SHP77 (cell line): ENCODE results near the gene RYR1.
"Not testable (repeated sequence)": the region's sequence is repeated elsewhere in the genome, so short reads cannot be mapped to it uniquely, and the experiment has no call there.

ENCODE experiments used
- DNase-seq, 2 experiments: peaks; one replicate each; lab custom pipeline; 2025; lab: John Stamatoyannopoulos, UW

RYR1 gene

GRCh38 chr19:38538793-38539528 lies 105.5 kb downstream of the RYR1 start:
- DNase-seq = no peak

DNA sequence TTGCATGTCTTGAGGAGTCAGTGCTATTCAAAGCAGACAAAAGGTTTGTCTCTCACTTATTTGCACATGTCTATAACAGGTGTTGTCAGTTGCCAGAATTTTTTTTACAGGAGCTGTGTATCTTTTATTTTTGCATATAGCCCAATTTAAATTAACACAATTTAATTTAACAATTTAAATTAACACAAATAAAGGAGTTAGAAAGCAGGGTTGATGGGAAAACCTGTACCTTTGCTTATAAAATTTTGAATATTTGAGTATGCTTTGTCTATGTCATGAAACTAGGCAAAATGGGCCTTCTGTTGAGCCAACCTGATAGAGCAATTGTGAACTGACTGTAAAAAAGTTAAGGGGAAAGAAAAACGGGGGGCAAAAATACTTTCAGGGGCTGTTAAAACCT lies 106.3 kb downstream of the RYR1 start:
- DNase-seq = no peak

GRCh38 chr19:38542040-38542439 lies 108.5 kb downstream of the RYR1 start:
- DNase-seq = no peak

DNA sequence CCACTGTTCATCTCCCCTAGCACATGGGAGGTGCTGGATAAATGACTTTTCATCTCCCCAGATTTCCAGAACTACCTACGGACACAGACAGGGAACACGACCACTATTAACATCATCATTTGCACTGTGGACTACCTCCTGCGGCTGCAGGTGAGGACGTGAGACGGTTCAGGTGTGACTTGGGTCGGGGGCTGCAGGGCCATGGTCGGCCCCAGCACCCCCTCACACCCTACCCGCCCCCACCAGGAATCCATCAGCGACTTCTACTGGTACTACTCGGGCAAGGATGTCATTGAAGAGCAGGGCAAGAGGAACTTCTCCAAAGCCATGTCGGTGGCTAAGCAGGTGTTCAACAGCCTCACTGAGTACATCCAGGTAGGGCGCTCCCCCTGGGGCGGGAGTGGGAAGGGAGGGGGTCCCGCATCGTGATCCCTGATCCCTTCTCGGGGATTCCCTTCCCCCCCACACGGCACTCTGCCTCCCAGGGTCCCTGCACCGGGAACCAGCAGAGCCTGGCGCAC lies 109.9 kb downstream of the RYR1 start:
- no peak for DNase-seq

DNA sequence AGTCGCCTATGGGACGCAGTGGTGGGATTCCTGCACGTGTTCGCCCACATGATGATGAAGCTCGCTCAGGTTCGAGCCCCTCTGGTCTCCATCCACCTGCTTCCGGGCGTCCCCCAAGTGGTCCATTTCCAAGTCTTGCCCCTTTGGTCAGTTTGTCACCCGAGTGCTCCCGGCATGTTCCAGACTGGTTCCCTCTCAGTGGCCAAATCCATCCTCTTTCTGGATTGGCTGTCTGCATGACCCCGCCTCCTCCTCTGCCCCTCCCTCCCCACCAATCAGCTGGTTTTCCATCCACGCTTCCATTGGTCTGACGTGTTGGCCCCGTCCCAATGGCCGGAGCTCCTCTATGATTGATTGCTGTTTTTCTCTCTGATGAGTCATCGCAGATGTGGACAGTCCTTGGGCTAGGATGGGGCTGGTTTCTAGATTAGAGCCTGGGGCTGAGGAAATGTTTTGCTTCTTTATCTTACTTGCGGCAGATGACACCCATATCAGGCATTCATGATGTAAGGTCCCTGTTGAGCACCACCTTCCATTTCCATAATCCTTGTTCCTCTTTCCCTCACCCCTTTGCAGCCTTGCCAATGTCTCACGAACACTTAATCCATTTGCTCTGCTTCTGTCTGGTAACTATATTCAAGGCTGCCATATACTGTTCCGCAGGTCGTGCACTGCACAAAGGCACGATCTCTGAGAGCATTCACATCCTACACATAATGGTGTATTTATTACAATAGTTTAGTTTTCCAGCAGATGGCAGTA lies 110.5 kb downstream of the RYR1 start:
- peak; percentile 89 to 91 for DNase-seq

DNA sequence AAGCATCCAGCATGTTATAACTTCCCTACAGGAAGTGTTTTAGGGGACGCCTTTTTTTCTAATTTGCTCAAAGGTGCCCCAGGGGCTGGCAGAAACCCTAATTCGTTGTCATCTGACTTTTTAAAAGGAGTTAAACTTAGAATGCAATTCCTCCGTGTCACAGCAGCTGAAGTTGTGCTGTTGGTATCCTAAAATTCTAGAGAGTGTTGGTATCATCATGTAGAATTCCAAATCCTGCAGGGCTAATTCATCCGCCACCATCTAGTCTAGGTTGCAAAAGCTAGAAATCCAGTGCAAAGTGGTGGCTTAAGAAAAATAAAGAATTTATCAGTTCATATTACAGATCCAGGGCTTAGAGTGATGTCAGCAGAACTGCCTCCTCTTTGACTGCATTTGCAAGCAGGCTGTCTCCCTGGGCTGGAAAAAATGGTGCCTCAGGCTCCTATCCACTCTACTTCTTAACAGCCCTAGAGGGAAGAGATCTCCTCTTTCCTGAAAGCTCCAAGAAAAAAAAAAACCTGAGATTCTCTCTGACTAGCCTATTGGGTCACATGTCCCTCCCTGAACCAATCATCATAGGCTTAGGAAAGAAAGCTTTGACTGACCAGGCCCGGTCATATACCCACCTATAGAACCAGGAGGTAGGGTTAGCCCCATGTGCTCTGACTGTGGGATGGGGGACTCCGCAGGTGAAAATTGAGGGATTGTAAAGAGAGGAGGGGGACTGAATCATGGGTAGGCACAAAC lies 111.3 kb downstream of the RYR1 start:
- DNase-seq = no peak

- DNase-seq = no peak
These were observed 112.1 kb downstream of the RYR1 start for GRCh38 chr19:38545596-38545995.

DNA sequence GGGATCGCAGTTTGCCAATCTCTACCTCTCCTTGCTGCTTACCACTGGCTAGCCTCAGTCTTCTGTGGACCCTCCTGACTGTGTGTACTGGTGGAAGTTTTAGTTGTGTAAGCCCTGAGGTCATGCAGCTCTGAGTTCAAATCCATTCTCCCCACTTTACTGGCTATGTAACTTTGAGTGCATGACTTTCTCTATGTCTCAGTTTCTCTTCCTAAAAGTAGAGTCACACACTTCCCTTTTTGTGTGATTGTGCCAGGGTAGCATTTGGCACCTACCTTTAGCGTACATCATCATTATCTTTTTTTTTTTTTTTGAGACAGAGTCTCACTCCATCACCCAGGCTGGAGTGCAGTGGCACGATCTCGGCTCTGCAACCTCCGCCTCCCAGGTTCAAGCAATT lies 113.9 kb downstream of the RYR1 start:
- no peak for DNase-seq

DNA sequence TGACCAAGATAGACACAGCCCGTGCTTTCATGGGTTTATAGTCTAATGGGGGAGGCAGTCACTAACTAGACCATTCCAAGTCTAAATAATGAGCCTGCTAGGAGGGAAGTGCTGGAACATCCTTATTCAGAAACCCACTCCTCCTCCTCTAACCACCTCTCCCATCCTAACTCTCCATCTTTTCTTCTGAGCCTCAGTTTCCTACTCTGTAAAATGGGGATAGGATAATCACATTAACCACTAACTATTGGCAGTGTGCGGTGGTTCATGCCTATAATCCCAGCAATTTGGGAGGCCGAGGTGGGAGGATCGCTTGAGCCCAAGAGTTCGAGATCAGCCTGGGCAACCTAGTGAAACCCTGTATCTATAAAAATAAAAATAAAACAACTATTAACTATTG lies 115.6 kb downstream of the RYR1 start:
- no peak for DNase-seq

DNA sequence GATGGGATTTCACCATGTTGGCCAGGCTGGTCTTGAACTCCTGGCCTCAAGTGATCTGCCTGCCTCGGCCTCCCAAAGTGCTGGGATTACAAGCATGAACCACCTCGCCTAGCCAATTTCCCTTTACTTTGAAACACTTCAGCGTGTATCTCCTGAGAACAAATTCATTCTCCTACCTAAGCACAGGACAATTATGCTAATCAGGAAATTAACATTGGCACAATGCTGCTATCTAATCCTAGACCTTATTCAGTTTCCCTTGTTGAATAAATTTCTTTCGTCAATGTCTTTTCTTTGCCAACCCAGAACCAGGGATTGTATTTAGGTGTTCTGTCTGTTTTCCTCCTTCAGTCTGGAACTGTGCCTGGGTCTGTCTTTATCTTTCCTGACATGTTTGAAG lies 116.5 kb downstream of the RYR1 start:
- no peak for DNase-seq

DNA sequence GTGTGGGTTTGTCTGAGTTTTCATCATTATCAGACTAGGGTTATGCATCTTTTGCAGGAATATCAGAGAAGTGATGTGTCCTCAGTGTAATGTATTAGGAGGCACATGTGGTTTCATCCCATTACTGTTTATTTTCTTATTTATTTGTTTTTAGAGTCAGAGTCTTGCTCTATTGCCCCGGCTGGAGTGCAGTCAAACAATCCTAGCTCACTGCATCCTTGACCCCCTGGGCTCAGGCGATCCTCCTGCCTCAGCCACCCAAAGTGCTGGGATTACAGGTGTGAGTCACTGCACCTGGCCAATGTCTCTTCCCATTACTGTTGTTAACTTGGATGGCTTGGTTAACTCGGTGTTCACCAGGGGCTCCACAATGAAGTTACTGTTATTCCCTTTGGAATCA lies 116.9 kb downstream of the RYR1 start:
- no peak for DNase-seq

DNA sequence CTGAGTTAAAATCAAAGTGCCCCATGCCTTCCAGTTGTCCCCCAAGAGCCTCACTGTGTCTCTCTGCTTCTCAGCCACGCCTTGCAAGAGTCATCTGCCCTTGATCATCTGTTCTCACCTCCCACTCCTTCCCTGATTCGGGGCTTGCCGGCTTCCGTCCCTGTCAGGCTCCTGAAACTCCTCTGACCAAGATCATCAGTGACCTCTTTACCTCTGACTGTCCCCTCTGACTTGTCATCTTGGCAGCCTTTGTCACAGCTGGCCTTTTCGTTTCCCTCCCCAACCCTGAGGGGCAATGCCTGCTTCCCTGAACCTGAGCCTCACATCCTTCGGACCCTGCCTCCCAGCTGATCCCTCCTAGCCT lies 117.9 kb downstream of the RYR1 start:
- no peak for DNase-seq

DNA sequence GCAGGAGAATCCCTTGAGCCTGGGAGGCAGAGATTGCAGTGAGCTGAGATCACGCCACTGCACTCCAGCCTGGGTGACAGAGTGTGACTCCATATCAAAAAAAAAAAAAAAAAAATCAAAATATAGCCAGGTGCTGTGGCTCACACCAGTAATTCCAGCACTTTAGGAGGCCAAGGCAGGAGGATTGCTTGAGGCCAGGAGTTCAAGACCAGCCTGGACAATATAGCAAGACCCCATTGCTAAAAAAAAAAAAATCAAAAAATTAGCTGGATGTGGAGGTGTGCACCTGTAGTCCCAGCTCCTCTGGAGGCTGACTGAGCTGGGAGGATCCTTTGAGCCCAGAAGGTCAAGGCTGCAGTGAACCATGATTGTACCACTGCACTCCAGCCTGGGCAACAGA lies 119.7 kb downstream of the RYR1 start:
- not testable (repeated sequence) for DNase-seq

GRCh38 chr19:38554676-38555141 lies 121.2 kb downstream of the RYR1 start:
- DNase-seq = no peak

DNA sequence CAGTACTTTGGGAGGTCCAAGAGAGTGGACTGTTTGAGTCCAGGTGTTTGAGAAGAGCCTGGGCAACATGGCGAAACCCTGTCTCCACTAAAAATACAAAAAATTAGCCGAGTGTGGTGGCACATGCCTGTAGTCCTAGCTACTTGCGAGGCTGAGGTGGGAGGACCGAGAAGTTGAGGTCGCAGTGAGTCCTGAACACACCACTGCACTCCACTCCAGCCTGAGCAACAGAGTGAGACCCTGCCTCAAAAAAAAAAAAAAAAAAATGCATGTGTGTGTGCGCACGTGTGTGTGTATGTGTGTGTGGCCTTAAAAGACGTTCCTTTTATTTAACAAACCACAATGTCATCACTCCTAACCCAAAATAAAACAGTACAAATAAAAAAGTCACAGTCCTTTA lies 121.7 kb downstream of the RYR1 start:
- no peak for DNase-seq

- DNase-seq = no peak
These were observed 123.2 kb downstream of the RYR1 start for GRCh38 chr19:38556521-38557174.

GRCh38 chr19:38557205-38557799 lies 123.8 kb downstream of the RYR1 start:
- DNase-seq = no peak

GRCh38 chr19:38558933-38559332 lies 125.4 kb downstream of the RYR1 start:
- DNase-seq = not testable (repeated sequence)

DNA sequence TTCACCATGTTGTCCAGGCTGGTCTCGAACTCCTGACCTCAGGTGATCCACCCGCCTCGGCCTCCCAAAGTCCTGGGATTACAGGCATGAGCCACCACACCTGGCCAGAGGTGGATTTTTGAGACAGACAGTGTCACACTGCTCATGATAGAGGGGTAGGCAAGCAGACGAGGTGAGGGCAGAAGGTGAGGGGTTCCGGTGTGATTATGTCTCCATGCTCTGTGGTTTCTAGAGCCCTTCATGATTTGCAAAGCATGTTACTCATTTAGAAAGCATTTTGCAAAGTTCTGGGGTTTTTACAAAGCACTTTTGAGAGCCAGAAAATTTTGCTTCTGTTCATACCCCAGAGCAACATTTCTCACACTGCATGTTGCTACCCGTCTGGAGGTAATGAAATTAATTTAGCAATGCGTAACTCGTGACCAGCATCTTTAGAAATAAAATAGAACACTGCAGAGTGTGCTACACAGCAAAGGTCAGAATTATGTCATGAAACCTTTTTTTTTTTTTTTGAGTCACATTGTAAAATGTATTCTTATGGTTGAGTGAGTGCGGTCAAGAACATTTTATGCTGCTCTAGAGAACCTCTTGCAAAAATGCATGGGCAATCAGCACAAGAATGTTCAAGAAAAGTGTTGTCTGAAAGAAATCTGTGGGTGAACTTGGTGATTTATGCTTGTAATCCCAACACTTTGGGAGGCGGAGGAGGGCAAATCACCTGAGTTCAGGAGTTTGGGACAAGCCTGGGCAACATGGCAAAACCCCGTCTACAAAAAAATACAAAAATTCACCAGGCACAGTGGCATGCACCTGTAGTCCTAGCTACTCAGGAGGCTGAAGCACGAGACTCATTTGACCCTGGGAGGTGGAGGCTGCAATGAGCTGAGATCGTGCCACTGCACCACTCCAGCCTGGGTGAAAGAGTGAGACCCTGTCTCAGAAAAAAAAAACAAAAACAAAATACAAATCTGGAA lies 126.2 kb downstream of the RYR1 start:
- no peak for DNase-seq

GRCh38 chr19:38561053-38561606 lies 127.6 kb downstream of the RYR1 start:
- DNase-seq = no peak
